Type B pancreatic cell (in vitro differentiated cells): ENCODE measurements around the gene PRSS27. TPM values are rescaled to one million over a fixed set of nuclear protein-coding genes. Genes with fewer than 3 reads are reported as not detected.
"Not testable (repeated sequence)": the region's sequence is repeated elsewhere in the genome, so short reads cannot be mapped to it uniquely, and the experiment has no call there.

Source experiments
- DNase-seq: peaks from one replicate; pipeline ENCODE4 v3.0.0; 2021; ENCODE audit warnings: mixed read lengths; ENCODE audit not compliant: unreplicated experiment; ENCODE audit errors: extremely low spot score
- H3K27ac Mint-ChIP-seq: 2 replicates; pipeline ENCODE4 v1.8.0; 2021; ENCODE audit warnings: mild to moderate bottlenecking, mixed read lengths
- H3K27me3 Mint-ChIP-seq: 2 replicates; pipeline ENCODE4 v1.8.0; 2021; ENCODE audit warnings: mixed read lengths
- H3K36me3 Mint-ChIP-seq: 2 replicates; pipeline ENCODE4 v1.8.0; 2021; ENCODE audit warnings: mixed read lengths
- H3K4me1 Mint-ChIP-seq: one replicate; pipeline ENCODE4 v1.8.0; 2021; ENCODE audit warnings: mixed read lengths; ENCODE audit not compliant: unreplicated experiment
- H3K4me3 Mint-ChIP-seq: 2 replicates; pipeline ENCODE4 v1.8.0; 2021; ENCODE audit warnings: mild to moderate bottlenecking, mixed read lengths
- H3K9me3 Mint-ChIP-seq: 2 replicates; pipeline ENCODE4 v1.8.0; 2021; ENCODE audit warnings: mixed read lengths
- CTCF ChIP-seq: fragments of 200-600 bp; sonication (generic); conservative IDR thresholded peaks from 2 replicates; pipeline ENCODE4 v1.5.0; 2021; ENCODE audit warnings: antibody characterized with exemption, mild to moderate bottlenecking
- total RNA-seq: library from RNA; stranded (reverse); gene quantifications from 2 replicates; pipeline ENCODE4 v1.2.1, GENCODE V29; 2021; ENCODE audit warnings: low replicate concordance

Gene PRSS27
- total RNA-seq, 1 donor from 2014 or later: 19.0 TPM

- Mint-ChIP-seq H3K4me3 (no peak overlapping the region), H3K4me1 (no peaks in the 10 kb centered on the region), H3K9me3 (no peaks in the 10 kb centered on the region), H3K27ac (no peak overlapping the region), H3K27me3 (no peaks in the 10 kb centered on the region), H3K36me3 (no peaks in the 10 kb centered on the region)
- DNase-seq: no peak
- no peak for TF ChIP-seq CTCF
These were observed 32.3 kb downstream of the PRSS27 start for GRCh38 chr16:2687531-2688308.

GRCh38 chr16:2686912-2687507 lies 33.0 kb downstream of the PRSS27 start:
- Mint-ChIP-seq H3K9me3 (no peaks in the 10 kb centered on the region), H3K27me3 (no peaks in the 10 kb centered on the region), H3K27ac (no peak overlapping the region), H3K4me3 (peak overlapping the region; percentile 47), H3K36me3 (peaks cover 2% of the 10 kb centered on the region), H3K4me1 (peaks cover 2% of the 10 kb centered on the region)
- TF ChIP-seq CTCF: no peak
- DNase-seq: no peak

GRCh38 chr16:2686075-2686474 lies 33.9 kb downstream of the PRSS27 start:
- H3K4me3 Mint-ChIP-seq, H3K4me1 Mint-ChIP-seq, H3K27ac Mint-ChIP-seq, H3K36me3 Mint-ChIP-seq, H3K27me3 Mint-ChIP-seq, DNase-seq, H3K9me3 Mint-ChIP-seq: not testable (repeated sequence)

GRCh38 chr16:2683041-2683440 lies 37.0 kb downstream of the PRSS27 start:
- H3K4me1 Mint-ChIP-seq, H3K27me3 Mint-ChIP-seq, H3K36me3 Mint-ChIP-seq, H3K9me3 Mint-ChIP-seq, DNase-seq: not testable (repeated sequence)
- Mint-ChIP-seq H3K27ac (peak overlapping the region; percentile 78), H3K4me3 (peak overlapping the region; percentile 98)

GRCh38 chr16:2682209-2683021 lies 37.6 kb downstream of the PRSS27 start, which contains the start of gene KCTD5:
TSS of gene KCTD5 (plus strand) at chr16:2682523. CDS start at chr16:2682549, 26 bp downstream.
- no peaks in the 10 kb centered on the region for H3K27me3 Mint-ChIP-seq
- H3K9me3 Mint-ChIP-seq: no peaks in the 10 kb centered on the region
- TF ChIP-seq CTCF: no peak
- H3K27ac Mint-ChIP-seq: peak within 1 kb of the TSS; percentile 97
- DNase-seq: peak; percentile 96
- peak within 1 kb of the TSS; percentile 98 for H3K4me3 Mint-ChIP-seq
- H3K36me3 Mint-ChIP-seq: peaks cover 3% of the 10 kb centered on the region
- H3K4me1 Mint-ChIP-seq: peaks cover 5% of the 10 kb centered on the region

GRCh38 chr16:2680360-2680759 lies 39.7 kb downstream of the PRSS27 start:
- H3K27me3 Mint-ChIP-seq, H3K9me3 Mint-ChIP-seq, DNase-seq, H3K4me1 Mint-ChIP-seq, H3K36me3 Mint-ChIP-seq: not testable (repeated sequence)
- Mint-ChIP-seq H3K4me3 (peak overlapping the region; percentile 65), H3K27ac (peak overlapping the region; percentile 18)

- DNase-seq, H3K4me3 Mint-ChIP-seq, H3K9me3 Mint-ChIP-seq, H3K36me3 Mint-ChIP-seq, H3K27me3 Mint-ChIP-seq, H3K4me1 Mint-ChIP-seq, H3K27ac Mint-ChIP-seq: not testable (repeated sequence)
These were observed 40.1 kb downstream of the PRSS27 start for GRCh38 chr16:2679902-2680301.

- not testable (repeated sequence) for H3K4me3 Mint-ChIP-seq, DNase-seq, H3K36me3 Mint-ChIP-seq
These were observed 41.6 kb downstream of the PRSS27 start for GRCh38 chr16:2678206-2678965.

GRCh38 chr16:2676937-2677336 lies 43.1 kb downstream of the PRSS27 start:
- not testable (repeated sequence) for H3K9me3 Mint-ChIP-seq, H3K36me3 Mint-ChIP-seq, H3K27ac Mint-ChIP-seq, H3K4me3 Mint-ChIP-seq, H3K4me1 Mint-ChIP-seq, H3K27me3 Mint-ChIP-seq, DNase-seq

More at GRCh38 chr16:2678206-2678965, 41.6 kb downstream of the PRSS27 start:
- not testable (repeated sequence) for H3K27me3 Mint-ChIP-seq, H3K9me3 Mint-ChIP-seq, H3K4me1 Mint-ChIP-seq, H3K27ac Mint-ChIP-seq
